HG02884 (cell line): ENCODE data around the gene SDK1.

Experiments
- ATAC-seq: cut with Tn5 transposase; IDR thresholded peaks from one replicate; pipeline ENCODE4 v1.9.1; 2021; ENCODE audit warnings: mild to moderate bottlenecking, moderate library complexity; ENCODE audit not compliant: unreplicated experiment

SDK1 gene

DNA sequence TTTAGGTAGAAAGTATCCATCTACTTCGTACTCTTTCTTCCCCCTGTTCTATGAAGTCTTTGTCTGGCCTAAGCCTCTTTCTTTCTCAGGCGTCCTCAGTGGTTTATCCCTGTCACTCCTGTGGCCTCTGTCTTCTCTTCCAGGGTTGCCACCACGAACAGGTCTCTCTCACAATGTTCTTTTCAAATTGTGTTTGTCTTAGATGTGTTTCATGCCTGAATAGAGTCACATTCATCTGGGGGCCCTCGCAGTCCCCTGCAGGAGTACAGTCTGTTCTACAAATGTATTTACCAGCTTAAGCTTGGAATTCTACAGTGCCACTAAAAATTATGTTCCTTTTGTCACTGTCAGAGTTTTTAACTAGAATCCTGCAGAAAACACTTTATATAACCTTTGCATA lies 700.7 kb downstream of the SDK1 start:
- ATAC-seq = no peak

GRCh38 chr7:4003503-4003902 lies 702.5 kb downstream of the SDK1 start:
- no peak for ATAC-seq

GRCh38 chr7:4006687-4007086 lies 705.6 kb downstream of the SDK1 start:
- no peak for ATAC-seq

GRCh38 chr7:4009211-4010060 lies 708.4 kb downstream of the SDK1 start:
- ATAC-seq = no peak

DNA sequence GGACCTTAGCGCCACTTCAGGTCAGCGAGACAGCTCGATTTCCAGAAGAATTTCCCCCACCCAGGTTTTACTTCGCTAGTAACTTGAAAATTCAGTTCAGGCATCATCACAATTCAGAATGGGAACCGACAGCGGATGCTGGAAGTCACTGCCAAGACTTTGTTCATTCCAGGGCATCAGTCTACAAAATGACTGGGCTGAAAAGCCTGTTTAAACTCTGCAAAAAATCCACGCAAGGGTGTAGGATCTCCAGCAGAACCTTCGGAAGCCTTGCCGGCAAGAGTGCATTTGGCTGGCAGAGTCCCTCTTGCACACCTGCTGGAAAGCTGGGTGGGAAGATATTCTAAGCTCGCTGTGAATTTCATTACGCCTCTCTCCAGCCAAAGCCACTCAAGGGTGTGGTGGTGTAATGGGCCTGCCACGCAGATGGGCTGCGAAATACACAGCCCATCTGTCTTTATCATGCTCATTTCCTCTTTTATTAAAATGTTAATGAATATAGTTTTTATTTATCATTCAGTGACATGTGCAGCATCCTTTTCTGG lies 709.1 kb downstream of the SDK1 start:
- ATAC-seq = no peak

- no peak for ATAC-seq
These were observed 710.0 kb downstream of the SDK1 start for GRCh38 chr7:4010923-4011656.

- ATAC-seq = no peak
These were observed 712.7 kb downstream of the SDK1 start for GRCh38 chr7:4013793-4014192.

DNA sequence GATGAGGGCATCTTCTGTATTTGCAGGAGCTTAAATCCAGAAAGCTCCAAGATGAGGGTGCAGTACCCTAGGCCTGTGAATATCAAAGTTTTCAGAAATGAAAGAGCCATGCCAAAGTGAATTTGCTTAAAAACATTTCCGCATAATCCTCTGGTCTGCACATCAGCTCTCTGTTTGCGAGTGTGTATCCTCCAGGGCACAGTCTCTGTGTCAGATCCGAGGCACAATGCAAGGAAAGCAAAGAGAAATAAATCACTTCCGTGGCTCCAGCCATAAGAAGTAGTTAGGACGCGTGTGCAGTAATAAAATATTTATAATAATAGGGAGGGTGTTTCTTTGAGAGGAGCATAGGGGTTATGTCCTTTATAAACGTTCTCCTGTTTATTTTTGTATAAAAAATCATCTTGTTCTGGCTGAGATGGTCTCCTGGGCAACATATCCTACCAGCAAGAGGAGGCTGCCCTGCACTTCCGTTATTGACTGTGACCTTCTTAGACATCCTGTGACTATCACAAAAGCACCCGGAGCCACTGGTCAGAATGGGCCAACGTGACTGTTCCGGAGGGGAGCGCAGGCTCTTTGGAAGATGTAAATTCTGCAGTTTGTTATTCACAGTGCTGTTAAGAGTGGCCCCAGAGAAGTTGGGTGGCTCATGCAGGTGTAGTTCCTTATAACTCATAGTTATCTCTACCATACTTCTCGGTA lies 713.4 kb downstream of the SDK1 start:
- no peak for ATAC-seq

DNA sequence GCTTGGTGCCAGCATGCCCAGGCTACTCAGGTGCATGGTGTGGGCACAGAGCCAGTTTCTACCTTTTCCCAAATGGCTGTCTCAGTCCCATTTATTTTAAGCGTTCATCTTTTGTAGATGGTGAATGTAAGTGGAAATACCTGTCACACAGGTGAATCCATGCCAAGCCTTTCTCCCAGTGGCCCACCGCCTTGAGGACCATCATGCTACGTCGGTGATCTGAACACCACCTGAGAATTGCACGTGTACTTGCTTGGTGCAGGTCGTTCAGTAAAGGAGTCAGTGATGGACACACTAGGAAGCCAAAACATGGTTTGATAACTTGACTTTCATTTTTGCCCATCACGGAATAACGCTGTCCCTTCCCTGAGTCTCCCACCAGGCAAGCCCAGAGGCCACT lies 714.3 kb downstream of the SDK1 start:
- no peak for ATAC-seq

DNA sequence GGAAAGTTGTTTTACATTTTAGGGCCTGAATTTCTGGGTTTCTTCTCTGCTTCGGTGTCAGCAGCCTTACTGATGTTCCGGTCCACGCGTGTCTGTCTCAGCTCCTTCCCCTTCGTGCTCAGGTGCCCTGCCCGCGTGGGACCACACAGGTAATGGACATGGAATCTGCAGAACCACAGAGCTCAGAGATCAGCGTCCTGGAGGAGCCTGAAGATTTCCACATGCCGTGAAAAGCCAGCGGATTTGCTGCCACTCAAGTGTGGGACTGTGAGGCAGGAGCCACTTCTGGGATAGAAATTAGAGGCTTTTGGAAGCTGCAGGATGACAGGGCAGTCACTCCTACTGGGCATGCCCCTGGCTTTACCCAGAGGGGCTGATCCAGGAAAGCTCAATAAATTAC lies 714.9 kb downstream of the SDK1 start:
- no peak for ATAC-seq

DNA sequence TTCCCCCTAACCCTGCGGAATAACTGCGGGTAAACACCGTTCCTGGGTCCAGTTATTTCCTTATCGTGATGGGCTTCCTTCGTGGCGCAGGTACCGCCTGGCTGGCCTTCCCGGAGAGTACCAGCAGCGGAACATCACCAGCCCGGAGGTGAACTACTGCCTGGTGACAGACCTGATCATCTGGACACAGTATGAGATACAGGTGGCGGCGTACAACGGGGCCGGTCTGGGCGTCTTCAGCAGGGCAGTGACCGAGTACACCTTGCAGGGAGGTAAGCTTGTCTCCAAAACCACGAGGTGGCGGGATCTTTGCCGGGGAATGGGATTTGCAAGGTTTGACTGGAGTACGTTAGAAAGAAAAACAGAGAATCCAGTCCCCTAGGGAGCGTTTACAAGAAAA lies 716.0 kb downstream of the SDK1 start:
- no peak for ATAC-seq

DNA sequence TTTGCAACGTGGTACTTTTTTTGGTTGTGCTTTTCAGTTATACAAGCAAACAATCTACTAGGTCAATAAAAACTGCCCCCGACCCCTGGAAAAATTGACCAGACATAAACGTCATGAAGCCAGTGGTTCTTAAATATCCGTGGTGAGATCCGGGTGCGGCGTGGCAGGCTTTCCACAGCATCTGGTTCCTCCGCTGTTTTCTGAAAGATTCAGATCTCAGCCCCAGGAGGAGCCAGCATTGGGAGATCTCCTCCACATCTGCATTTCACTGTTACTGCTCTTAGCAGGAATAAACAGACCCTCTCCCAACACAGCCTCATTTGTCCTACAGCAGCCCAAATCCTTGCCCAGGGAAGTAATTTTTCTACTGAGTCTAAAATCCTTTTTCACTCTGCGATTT lies 716.7 kb downstream of the SDK1 start:
- ATAC-seq = no peak

- ATAC-seq = no peak
These were observed 717.7 kb downstream of the SDK1 start for GRCh38 chr7:4018601-4019316.

DNA sequence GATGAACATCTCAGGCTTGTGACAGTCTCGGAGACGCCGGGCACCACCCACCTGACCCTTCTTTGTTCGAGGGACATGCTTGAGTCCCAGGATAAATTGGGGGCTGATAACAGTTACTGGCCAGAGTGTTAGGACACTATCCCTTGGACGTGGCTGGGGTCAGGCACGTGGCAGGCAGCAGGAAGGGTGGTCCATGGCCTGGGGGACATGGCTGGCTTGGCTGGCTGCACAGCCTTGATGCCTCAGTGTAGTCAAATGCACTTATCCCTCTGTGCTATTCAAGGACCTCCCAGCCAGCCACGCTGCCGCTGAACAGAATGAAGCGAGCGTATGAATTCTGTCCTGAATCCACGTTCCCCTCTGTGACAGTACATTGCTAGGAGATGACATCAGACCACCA lies 719.0 kb downstream of the SDK1 start:
- no peak for ATAC-seq

- no peak for ATAC-seq
These were observed 720.4 kb downstream of the SDK1 start for GRCh38 chr7:4021413-4021812.

GRCh38 chr7:4022265-4022664 lies 721.2 kb downstream of the SDK1 start:
- no peak for ATAC-seq

GRCh38 chr7:4023502-4023901 lies 722.5 kb downstream of the SDK1 start:
- no peak for ATAC-seq

GRCh38 chr7:4024133-4024532 lies 723.1 kb downstream of the SDK1 start:
- ATAC-seq = no peak

DNA sequence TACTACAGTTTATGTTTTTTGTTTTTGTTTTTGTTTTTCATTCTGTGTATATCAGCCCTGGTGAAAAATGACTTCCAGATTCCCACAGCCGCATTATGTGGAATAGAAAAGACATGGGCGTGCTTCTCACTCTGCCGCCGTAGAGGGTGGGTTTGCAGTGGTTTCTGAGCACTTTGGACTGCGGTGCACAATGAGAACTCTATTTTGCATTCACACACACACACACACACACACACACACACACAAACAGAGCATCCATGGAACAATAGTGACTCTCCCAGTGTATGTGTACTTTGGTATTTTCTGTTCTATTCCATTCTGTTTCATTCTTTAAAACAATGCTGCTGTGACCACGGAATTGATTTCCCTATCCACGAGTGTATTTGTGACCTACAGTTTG lies 723.8 kb downstream of the SDK1 start:
- no peak for ATAC-seq

- ATAC-seq = no peak
These were observed 724.2 kb downstream of the SDK1 start for GRCh38 chr7:4025210-4025609.
